Thyroid gland (tissue), 4 donors: ENCODE data around the gene VPS39.

Experiments used
- CTCF ChIP-seq, 6 experiments: fragments of 200-600 bp in 3 of 6; fragments of 450-650 bp in 3 of 6; sonication (generic) in 3 of 6; IDR thresholded peaks; one replicate each; pipeline ENCODE4 v1.5.1; 2016 to 2019; ENCODE audit warnings: antibody characterized with exemption in 6 of 6, mild to moderate bottlenecking in 2 of 6, inconsistent platforms in 1 of 6, moderate library complexity in 1 of 6
- POLR2A ChIP-seq, 2 donors: fragments of 450-650 bp; IDR thresholded peaks; one replicate each; pipeline ENCODE4 v1.6.1; 2017; ENCODE audit warnings: antibody characterized with exemption in 2 of 2, mild to moderate bottlenecking in 2 of 2, moderate library complexity in 1 of 2

- TF ChIP-seq CTCF (IDR thresholded peaks at IDR 0.05) (no peak), POLR2A (IDR thresholded peaks at IDR 0.05) (no peak)
Observed at GRCh38 chr15:42150219-42150970, 57.7 kb downstream of the VPS39 start.
